T-helper 9 cell (primary cell): ENCODE measurements around the gene HOOK2.

ENCODE experiments used
- DNase-seq: peaks from one replicate; pipeline ENCODE4 v3.0.0-alpha.2; 2020

Gene HOOK2

DNA sequence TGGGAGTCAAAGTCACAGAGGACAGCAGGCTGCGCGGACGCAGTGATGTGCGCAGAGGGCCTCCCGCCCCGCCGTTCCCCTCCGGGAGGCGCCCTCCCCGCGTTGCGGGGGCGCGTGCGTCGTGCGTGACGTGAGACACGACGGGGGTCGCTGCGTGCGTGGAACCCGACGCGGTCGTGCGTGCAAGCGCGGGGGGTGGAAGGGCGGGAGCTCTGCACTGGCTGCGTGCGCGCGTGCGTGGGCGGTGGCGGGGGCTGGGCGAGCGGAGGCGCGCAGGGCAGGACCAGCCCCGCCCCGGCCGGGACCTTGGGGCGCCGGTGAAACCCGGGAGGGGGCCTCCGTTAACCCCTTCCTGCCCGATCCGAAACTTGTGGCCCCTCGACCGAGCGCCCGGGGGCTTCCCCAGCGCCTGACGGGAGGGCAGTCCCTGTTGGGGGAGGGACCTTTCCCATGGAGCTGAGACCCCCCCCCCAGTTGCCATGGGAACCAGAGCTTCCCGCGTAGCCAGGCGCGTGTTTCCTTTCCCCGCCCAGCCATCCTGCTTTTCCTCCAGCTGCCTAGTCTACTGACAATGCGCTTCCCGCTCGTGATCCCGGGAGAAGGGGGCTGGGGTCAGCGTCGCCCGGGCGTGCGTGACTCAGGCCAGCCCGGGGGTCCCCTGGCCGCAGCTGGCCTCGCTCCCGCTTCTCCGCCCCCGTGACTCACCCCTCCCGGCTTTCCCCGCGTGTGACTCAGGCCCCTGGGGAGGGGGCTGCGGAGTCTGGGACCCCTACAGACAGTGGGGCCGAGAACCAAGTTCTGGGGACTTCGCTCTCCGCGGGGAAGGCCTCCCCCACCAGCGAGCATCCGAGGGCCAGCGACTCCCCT, 7.3 kb upstream of the HOOK2 start:
- DNase-seq, result peak; percentile 95

GRCh38 chr19:12782174-12782423, 6.7 kb upstream of the HOOK2 start:
- DNase-seq, result no peak

DNA sequence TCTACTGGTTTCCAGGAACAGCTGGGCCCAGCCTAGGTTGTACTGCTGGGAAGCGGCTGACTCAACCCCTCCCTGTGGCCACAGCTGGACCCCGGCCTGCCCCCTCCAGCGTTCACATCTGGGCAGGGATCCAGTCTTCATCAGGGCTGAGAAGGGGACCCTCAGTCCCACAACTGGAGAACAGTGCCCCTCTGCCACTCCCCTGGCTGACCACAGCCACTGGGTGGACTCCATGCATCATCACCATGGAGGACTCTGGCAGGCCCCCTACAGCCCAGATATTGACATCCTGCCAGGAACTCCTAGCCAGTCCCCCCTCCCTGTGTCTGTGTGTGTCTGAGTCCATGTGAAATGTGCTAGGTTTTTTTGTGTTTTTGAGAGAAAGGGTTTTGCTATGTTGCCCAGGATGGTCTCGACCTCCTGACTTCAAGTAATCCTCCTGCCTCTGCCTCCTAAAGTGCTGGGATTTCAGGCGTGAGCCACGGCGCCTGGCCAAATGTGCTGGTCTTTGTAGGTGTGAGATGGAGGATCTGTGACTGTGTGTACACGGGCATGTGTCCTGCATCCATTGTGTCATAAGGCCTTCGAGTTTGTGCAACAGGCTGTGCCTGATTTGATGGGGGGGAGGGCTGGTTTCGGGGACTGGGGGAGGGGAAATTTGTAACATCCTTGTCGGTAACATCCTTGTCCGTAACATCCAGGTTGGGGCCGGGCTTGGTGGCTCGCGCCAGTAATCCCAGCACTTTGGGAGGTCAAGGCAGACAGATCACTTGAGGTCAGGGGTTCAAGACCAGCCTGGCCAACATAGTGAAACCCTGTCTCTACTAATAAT, 4.0 kb upstream of the HOOK2 start:
- DNase-seq, result no peak

- no peak for DNase-seq
Measured at GRCh38 chr19:12778905-12779161, 3.5 kb upstream of the HOOK2 start.

DNA sequence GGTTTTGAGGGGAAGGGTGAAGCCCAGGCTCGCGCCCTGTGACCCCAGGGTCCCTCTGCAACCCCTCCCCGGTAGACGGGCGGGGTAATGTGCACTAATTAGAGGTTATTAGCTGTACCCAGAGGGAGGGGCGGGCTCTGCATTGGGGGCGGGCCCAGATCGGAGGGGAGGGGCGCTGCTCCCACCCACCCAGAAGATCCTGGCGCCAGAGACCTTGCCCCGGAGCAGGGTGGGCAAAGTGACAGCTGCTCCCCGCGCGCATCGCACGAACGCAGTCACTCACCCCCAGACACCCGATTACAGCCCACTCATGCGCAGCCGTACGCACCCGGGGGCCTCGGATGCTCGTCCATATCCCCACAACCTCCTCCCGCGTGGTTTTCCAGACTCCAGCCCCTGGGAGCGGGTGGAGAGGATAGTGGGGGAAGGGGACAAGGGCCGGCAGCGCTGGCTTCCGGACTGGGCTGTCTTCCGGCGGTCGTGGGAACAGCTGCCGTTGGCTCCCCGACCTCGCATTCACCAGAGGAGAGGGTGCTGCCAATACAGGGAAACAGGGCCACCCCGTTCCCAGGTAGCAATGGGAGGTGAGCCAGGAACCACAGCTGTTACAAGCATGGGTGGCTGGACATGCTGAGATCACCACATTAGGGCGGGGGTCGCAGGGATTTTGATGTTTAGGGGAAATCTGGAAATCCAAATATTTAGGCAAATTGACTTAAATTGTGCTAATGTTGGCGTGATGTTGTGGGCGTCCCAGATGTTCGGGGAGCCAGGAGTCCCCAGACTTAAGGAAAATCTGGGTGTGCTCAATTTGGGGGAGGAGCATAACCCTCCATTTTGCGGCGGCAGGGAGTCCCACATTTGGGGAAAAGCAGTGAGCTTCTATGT, 2.9 kb upstream of the HOOK2 start:
- no peak for DNase-seq

DNA sequence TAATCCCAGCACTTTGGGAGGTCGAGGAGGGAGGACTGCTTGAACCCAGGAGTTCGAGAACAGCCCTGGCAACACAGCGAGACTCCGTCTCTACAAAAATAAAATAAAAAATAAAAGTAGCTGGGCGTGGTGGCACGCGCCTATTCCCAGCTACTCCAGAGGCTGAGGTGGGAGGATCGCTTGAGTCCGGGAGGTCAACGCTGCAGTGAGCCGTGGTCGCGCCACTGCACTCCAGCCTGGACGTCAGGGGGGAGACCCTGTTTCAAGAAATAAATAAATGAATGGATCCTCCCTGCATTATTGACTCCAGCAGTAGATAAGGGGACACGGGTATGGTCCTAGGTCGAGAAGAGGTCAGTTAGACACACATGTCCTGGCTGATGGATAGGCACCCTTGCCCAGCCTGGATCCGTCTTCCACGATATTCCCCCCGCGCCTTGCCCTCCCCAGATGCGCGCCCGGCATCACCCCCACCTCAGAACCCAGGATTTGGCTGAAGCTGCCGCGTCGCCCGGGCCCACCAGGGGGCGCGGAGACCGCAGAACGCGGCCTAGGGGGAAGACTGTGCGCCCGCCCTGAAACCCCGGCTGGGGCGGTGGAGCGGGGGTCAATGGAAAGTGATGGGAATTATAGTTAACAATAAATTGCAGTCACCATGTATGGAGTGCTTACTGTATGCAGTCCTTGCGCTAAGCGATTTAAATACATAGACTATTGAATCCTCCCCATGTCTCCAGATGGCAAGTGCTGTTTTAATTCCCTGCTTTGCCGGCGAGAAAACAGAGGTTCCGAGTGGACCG, 2.1 kb upstream of the HOOK2 start:
- peak; percentile 78 for DNase-seq

GRCh38 chr19:12773571-12773970, 1.8 kb downstream of the HOOK2 start:
- DNase-seq, result no peak

DNA sequence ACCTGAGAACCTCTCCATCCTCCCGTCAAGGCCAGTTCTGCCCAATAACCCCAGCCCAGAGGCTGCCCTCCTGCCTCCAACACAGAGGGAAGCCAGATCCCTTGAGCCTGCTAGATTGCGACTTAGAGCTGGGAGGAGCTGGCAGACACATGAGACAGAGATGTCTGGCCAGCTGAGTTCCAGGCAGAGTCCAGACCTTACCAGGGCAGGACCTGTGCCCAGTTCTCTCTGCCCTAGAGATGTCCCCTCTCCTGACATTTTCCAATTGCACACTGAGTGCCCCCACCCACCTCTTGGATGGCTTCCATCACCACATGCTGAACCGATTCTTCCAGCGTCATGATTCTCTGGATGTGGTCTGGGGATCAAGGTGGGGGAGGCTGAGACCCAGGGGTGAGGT, 3.0 kb downstream of the HOOK2 start:
- DNase-seq, result no peak

DNA sequence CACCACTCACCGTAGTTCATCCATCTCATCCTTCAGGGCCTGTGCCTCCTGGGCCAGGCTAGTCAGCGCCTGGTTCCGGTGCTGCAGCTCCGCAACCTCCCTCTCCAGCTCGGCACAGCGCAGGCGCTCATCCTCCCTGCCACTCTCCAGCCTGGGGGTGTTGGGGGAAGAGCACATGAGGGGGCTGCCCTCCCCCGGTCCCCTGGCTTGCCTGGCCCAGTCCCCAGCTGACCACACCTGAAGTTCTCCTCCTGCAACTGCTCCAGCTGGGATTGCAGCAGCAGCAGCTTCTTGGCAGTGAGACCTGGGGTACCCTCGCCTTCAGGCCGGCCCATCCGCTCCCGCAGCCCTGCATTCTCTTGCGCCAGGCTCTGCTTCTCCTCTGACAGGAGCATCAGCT, 4.4 kb downstream of the HOOK2 start:
- DNase-seq, result no peak

GRCh38 chr19:12769689-12770088, 5.7 kb downstream of the HOOK2 start:
- peak; percentile 51 for DNase-seq

DNA sequence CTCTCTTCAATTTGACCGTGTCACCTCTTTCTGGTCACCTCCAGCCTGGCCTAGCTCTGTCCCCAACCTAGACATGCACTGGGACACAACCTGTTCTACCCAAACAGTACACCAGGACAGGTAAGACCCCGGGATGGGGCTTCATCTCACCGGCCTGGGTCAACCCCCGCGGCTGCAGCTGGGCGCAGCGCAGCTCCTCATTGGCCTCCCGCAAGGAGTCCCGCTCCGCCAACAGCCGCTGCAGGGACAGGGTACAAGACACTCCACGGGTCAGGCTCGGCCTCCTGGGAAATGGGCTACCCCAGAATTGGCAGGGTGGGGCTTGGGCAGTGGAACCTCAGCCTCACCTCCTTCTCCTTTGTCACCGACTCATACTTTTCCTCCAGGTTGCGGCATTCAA, 7.7 kb downstream of the HOOK2 start:
- DNase-seq, result no peak

GRCh38 chr19:12767150-12767549, 8.2 kb downstream of the HOOK2 start:
- no peak for DNase-seq

GRCh38 chr19:12766051-12766521, 9.3 kb downstream of the HOOK2 start:
- DNase-seq, result no peak

DNA sequence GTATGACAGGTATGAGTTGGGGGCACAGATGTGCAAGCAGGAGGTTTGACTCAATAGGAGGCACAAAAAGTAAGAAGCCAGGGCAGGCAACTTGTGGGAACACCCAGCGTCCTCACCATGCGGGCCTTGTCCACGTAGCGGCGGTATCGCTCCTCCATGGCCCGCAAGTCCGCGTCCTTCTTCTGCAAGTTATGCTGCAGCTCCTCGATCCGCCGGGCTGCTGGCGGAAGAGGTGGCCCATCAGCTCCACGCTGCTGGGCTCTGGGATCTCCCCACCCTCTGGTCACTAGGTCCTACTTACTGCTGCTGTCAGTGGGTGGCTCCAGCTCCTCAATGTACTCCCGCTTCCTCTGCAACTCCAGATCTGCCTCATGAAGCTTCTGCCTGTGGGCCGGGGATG, 10.7 kb downstream of the HOOK2 start:
- DNase-seq, result no peak

DNA sequence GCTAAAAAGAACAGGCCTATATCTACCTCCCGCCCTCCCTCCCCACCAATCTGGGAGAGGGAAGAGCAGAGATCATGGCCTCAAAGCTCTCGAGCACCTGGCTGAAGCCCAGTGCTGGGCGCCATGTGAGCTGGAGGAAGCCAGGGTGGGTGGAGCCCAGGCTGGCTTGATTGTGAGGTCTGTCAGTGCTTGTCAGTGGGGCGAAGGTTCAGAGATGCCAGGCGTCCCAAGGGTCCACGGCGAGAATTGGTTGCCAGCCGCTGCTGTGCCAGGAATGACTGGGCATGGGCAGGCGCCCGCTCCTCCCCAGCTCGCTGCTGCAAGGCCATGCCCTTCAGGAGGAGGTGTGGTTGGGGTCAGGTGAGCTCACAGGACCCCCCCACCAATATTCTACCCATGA, 12.3 kb downstream of the HOOK2 start:
- no peak for DNase-seq

DNA sequence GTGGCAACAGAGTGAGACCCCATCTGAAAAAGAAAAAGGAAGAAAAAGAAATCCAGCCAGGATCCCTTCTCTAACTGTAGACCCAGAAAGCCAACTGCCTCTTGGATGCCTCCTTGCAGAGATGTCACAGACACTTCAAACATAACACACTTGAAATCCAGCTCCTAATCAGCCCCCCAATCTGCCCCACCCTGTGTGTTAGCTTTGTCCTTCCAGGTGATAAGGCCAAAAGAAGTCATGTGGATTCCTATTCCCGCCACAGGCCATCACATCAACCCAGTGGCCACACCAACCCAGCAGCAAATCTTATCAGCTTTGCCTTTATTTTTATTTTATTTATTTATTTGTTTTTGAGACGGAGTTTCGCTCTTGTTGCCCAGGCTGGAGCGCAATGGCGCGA, 15.7 kb downstream of the HOOK2 start:
- no peak for DNase-seq

- DNase-seq, result peak; percentile 60
Measured at GRCh38 chr19:12757544-12758274, 17.6 kb downstream of the HOOK2 start.

GRCh38 chr19:12756150-12756883, 19.0 kb downstream of the HOOK2 start:
- no peak for DNase-seq

GRCh38 chr19:12754465-12755196, 20.7 kb downstream of the HOOK2 start:
- DNase-seq, result no peak

DNA sequence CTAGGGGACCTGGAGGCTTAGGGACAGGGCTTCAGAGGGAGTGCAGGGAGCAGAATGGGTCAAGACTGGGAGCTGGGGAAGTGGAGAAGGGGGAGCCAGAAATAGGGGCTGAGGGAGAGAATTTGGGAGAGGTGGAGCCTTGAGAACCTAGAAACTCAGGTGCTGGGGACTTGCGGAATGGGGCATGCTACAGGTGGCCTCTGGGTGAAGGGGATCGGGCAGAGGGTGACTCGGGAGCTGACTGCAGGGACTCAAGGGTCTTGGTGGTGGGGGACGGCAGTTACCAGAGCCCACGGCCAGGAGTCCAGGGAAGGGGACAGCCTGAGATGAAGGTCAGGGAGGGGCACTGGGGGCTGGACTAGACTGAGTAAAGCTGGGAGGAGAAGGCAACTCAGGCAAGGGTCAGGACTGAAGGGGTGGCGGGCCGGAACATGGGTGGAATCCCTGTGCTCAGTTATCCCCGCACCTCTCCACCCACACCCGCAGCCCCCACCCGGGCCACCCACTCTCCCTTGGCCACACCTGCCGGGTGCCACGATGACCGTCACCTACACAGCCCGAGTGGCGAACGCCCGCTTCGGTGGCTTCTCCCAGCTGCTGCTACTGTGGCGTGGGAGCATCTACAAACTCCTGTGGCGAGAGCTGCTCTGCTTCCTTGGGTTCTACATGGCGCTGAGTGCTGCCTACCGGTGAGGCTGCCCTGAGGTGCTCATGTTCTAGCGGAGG, 23.1 kb downstream of the HOOK2 start:
- no peak for DNase-seq
